ENCODE data around the gene CDH4. TPM values are rescaled to one million over a fixed set of nuclear protein-coding genes. Genes with fewer than 3 reads are reported as not detected.
"Not testable (repeated sequence)": the region's sequence is repeated elsewhere in the genome, so short reads cannot be mapped to it uniquely, and the experiment has no call there.

CDH4 gene
- total RNA-seq, 2 donors from 2014 or later = 0.29 to 0.45 TPM

DNA sequence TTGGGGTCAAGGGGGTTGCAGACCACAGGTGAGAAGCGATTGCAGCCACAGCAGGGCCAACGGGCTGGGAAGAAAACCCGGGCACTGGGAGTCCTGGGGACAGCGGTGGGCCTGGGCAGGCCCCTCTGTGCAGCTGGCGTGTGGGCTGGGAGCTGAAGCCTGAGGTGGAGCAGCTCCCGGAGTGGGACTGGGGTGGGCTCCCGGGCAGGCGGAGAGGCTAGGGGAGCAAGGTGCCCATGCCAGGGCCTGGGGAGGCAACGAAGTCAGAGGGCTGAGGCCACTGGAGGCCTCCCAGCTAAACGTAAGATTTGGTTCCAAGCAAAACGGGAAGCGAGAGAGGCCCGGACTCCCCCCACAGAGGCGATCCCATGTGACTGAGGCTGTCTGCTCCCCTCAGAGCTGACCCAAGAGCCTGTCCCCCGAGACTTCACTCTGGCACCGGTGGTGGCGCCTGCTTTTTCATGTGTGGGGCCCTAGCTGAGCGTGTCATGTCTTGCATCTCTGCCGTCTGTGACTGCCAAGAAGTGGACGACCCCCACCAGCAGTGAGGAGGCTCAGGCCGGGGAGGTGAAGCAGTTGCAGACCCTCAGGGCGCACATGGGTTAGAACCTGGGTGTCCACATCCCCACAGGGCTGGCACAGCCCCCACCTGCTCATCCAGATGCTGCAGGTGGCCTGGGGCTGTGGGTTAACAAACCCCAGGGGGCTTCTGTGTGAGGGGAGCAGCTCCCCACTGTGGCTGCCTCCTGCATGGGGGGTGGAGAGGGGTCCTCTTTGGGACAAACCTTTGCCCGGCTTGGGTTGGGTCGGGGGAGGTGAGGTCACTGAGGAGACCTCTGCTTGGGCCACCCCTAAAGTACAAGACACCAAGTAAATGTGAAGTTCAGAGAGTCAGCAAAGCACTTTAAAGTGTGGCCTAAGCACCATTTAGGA lies 601.3 kb downstream of the CDH4 start:
- no peaks in the 10 kb centered on the region for H3K9me3 Mint-ChIP-seq
- H3K4me1 Mint-ChIP-seq = no peaks in the 10 kb centered on the region
- no peak for ATAC-seq (replicated peaks)
- H3K4me3 Mint-ChIP-seq = no peak overlapping the region
- peaks cover 3% of the 10 kb centered on the region for H3K27me3 Mint-ChIP-seq
- H3K27ac Mint-ChIP-seq = no peak overlapping the region
- no peaks in the 10 kb centered on the region for H3K36me3 Mint-ChIP-seq (ENCODE audit: low read depth)

DNA sequence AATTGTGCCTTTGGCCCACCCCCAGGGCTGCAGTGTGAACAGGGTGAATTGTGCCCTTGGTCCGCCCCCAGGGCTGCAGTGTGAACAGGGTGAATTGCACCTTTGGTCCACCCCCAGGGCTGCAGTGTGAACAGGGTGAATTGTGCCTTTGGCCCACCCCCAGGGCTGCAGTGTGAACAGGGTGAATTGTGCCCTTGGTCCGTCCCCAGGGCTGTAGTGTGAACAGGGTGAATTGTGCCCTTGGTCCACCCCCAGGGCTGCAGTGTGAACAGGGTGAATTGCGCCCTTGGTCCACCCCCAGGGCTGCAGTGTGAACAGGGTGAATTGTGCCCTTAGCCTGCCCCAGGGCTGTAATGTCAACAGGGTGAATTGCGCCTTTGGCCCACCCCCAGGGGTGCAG lies 602.5 kb downstream of the CDH4 start:
- not testable (repeated sequence) for ATAC-seq (replicated peaks); H3K4me3 Mint-ChIP-seq; H3K36me3 Mint-ChIP-seq (ENCODE audit: low read depth); H3K4me1 Mint-ChIP-seq; H3K9me3 Mint-ChIP-seq; H3K27me3 Mint-ChIP-seq; H3K27ac Mint-ChIP-seq

DNA sequence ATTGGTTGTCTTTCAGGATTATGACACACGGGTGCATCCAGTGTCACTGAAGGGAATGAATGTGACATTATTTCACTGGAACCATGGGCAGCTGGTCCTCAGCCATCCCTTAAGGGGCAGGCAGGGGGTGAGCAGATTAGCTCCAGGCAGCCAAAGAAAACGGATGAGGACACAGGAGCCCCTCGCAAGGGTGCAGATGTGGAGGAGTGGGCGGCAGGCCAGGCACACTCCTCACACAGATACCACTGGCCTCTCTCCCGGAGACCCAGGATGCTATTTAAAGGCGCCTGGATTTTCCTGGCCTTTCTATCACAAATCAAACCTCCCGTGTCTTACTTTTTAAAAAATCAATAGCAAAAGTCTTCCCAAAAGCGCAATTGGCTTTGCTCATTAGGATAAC lies 603.2 kb downstream of the CDH4 start:
- no peaks in the 10 kb centered on the region for H3K9me3 Mint-ChIP-seq
- no peaks in the 10 kb centered on the region for H3K27me3 Mint-ChIP-seq
- H3K36me3 Mint-ChIP-seq (ENCODE audit: low read depth) = no peaks in the 10 kb centered on the region
- no peak for ATAC-seq (replicated peaks)
- no peak overlapping the region for H3K27ac Mint-ChIP-seq
- no peak overlapping the region for H3K4me3 Mint-ChIP-seq
- H3K4me1 Mint-ChIP-seq = no peaks in the 10 kb centered on the region

DNA sequence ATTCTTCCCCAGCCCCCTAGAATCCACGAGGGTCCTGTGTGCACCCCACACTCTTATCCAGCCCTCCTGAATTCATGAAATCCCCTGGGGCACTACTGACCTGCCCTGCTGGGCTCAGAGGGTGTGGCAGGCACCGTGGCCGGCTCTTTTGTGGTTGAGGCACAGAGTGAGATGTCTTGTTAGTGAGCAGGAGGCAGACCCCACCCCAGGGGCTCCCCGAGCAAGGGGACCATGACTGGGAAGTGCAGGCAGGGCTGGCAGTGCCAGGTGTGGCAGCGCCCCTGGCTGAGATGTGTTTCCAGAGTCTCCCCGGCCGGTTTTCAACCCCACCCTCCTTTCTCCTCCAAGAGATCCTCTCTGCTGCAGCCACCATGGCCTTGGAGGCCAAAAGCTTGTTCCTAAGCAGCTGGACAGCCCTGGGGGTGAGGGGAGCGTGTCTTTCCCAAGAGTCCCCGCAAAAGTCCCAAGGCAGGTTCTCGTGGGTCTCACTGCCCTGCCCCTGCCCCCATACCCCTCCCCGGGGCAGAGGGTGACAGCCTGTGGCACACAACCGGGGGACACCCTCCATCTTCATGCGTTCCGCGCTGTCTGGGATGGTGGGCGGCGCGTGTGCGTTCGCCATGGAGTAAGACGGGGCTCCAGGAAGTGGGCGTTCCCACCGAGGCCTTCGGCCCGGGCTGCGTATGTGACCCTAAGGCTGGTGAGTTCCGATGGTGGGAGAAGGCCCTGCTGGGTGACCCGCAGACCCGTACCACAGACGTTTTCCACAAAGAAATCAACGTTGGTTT lies 604.8 kb downstream of the CDH4 start:
- no peaks in the 10 kb centered on the region for H3K4me1 Mint-ChIP-seq
- H3K36me3 Mint-ChIP-seq (ENCODE audit: low read depth) = no peaks in the 10 kb centered on the region
- H3K4me3 Mint-ChIP-seq = no peak overlapping the region
- no peaks in the 10 kb centered on the region for H3K9me3 Mint-ChIP-seq
- no peak for ATAC-seq (replicated peaks)
- no peaks in the 10 kb centered on the region for H3K27me3 Mint-ChIP-seq
- H3K27ac Mint-ChIP-seq = no peak overlapping the region

DNA sequence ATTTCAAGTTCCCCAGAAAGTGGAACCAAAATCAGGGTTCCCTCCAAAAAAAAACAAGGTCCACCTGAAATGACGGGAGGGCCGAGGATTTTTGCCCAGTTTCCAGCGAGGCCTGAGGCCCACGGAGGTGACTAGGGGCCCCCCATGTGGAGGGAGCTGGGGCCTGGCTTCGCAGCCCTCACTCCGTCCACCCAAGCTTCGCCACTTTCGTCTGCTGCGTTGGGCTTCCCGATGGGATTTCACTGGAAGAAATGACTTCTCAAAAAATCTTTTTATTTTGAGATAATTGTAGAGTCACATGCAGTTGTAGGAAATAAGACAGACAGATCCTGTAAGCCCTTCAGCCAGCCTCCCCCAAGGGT lies 605.3 kb downstream of the CDH4 start:
- H3K4me1 Mint-ChIP-seq = no peaks in the 10 kb centered on the region
- no peaks in the 10 kb centered on the region for H3K27me3 Mint-ChIP-seq
- ATAC-seq (replicated peaks) = no peak
- no peak overlapping the region for H3K4me3 Mint-ChIP-seq
- no peaks in the 10 kb centered on the region for H3K36me3 Mint-ChIP-seq (ENCODE audit: low read depth)
- H3K27ac Mint-ChIP-seq = no peak overlapping the region
- no peaks in the 10 kb centered on the region for H3K9me3 Mint-ChIP-seq

DNA sequence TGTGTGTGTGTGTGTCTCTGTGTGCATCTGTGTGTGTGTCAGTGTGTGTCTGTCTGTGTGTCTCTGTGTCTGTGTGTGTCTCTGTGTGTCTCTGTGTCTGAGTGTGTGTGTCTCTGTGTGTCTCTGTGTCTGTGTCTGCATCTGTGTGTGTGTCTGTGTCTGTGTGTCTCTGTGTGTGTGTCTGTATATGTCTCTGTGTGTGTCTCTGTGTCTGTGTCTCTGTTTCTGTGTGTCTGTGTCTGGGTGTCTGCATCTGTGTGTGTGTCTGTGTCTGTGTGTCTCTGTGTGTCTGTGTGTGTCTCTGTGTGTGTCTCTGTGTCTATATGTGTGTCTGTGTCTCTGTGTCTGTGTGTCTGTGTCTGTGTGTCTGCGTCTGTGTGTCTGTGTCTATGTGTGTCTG lies 605.8 kb downstream of the CDH4 start:
- H3K36me3 Mint-ChIP-seq (ENCODE audit: low read depth) = no peaks in the 10 kb centered on the region
- no peaks in the 10 kb centered on the region for H3K27me3 Mint-ChIP-seq
- H3K4me1 Mint-ChIP-seq = no peaks in the 10 kb centered on the region
- ATAC-seq (replicated peaks) = no peak
- H3K4me3 Mint-ChIP-seq = no peak overlapping the region
- no peak overlapping the region for H3K27ac Mint-ChIP-seq
- H3K9me3 Mint-ChIP-seq = no peaks in the 10 kb centered on the region

DNA sequence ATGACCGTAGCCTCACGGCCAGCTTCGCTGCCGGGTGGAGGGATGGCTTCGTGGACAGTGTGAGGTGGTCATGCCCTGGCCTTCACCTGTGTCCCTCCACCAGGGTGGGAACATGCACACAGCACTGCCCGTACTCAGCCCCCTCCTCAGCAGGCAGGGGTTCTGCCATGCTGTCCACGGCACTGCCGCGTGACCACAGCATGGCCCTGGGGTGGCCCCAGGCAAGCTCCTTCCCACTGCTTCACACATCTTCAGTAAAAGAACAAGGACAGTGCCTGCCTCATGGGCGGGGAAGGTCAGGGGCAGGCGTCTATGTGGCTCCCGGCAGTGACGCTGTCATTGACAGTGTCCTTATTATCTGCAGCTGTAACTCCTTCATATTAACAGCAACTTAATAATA lies 607.7 kb downstream of the CDH4 start:
- Mint-ChIP-seq H3K27ac (no peak overlapping the region), H3K4me1 (no peaks in the 10 kb centered on the region), H3K27me3 (no peaks in the 10 kb centered on the region), H3K36me3 (ENCODE audit: low read depth) (no peaks in the 10 kb centered on the region), H3K9me3 (no peaks in the 10 kb centered on the region), H3K4me3 (no peak overlapping the region)
- no peak for ATAC-seq (replicated peaks)

DNA sequence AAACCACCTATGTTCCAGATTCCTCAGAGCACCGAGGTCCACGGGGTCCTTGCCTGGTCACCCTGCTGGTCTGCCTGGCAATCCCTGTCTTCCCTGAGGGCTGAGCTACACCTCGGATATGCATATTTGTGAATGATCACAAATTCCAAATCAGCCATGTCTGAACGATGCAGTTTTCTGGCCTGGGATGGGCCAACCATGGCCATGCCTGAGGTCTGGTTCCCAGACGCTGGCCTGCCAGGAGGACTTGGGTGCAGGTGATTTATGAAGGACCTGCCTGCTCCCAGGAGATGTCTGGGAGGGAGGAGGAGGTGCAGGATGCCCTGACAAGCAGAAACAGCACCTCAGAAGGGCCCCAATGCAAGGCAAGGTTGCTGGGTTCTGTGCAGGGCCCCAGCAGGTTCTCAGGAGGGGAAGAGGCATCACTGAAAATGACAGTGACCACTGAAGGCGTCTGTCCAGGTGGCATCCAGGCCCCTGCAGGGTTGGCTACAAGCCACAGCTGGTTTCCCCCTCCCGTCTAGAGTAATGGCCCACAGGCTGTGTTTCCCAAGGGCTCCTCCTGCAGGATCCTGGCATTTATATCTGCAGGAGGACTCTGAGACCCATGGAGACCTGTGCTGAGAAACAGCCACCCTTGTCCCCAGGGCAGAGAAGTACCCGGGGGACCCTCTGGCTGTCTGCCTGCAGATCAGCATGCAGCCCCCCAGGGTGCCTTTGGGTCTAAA lies 608.4 kb downstream of the CDH4 start:
- ATAC-seq (replicated peaks) = no peak
- Mint-ChIP-seq H3K36me3 (ENCODE audit: low read depth) (no peaks in the 10 kb centered on the region), H3K27me3 (no peaks in the 10 kb centered on the region), H3K27ac (no peak overlapping the region), H3K9me3 (peaks cover 4% of the 10 kb centered on the region), H3K4me1 (no peaks in the 10 kb centered on the region), H3K4me3 (no peak overlapping the region)

DNA sequence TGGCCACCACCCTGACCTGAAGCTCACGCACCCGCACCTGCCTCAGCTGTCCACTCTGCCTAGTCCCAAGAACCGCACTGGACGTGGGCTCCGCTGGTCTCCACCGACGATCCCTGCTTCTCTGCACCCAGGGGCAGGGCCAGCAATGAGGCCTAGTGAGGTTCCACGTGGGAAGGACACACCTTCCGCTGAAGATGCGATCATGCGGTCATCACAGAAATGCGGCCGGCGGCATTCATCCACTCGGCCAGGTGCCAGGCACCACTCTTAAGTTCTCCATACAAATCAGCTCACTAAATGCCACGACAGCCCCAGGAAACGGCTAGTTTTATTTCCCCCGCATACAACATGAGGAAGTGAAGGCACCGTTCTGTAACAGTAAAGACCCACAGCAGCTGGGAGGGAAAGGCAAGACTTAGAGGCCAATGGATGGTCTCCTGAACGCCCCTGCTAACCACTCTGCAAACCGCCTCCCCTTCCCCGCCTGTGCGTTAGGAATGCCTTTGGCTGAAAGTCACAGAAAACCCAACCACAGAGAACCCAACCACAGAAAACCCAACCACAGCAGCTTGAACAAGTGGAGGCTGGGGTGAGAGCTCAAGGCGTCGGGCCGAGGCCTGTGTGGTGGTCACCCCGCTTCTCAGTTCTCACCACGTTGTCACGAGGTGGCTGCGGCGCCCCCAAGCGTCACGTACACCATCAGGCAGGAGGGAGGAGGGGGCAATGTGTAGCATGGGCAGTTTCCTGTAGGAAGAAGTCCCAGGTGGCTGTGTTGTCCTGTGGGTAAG lies 609.2 kb downstream of the CDH4 start:
- H3K4me3 Mint-ChIP-seq = no peak overlapping the region
- ATAC-seq (replicated peaks) = no peak
- peaks cover 8% of the 10 kb centered on the region for H3K9me3 Mint-ChIP-seq
- no peaks in the 10 kb centered on the region for H3K27me3 Mint-ChIP-seq
- H3K4me1 Mint-ChIP-seq = no peaks in the 10 kb centered on the region
- H3K27ac Mint-ChIP-seq = no peak overlapping the region
- H3K36me3 Mint-ChIP-seq (ENCODE audit: low read depth) = no peaks in the 10 kb centered on the region

DNA sequence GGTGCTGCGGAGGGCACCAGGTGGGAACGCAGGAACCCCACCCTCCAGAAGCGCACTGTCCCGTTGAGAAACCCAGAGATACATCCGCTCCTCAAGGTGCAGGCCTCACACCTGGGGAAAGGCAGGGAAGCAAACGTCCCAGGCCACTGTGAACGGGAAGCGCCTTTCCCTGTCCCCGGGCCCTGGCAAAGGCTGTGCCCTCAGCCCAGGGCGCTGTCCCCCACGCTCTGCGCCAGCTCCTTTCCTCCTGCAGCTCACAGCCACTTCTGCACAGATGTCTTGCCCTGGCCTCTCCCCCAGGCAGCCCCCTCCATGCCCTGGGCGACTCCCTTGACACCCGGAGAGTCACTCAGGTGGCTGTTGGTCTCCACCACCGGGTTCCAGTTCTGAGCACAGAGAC lies 609.8 kb downstream of the CDH4 start:
- Mint-ChIP-seq H3K27ac (no peak overlapping the region), H3K27me3 (no peaks in the 10 kb centered on the region), H3K4me3 (no peak overlapping the region), H3K36me3 (ENCODE audit: low read depth) (no peaks in the 10 kb centered on the region), H3K9me3 (peaks cover 8% of the 10 kb centered on the region), H3K4me1 (no peaks in the 10 kb centered on the region)
- ATAC-seq (replicated peaks) = no peak

DNA sequence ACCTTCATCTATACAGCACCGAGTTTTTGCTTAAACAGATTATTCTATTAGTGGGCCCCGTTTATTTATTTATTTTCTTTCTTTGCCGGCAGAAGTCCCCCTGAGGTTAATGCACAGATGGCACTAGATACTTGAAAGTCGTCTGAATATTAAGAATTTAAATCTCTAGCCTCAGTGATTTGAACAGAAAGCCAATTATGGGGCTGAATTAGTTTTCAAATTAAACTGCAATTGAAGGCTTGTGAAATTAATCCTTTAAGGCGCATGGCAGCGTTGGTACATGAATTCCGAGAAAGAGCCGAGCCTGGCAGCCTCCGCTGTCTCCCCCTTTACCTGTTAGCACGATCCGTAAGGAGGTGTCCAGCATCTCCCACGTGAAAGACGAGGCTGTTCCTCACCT lies 610.8 kb downstream of the CDH4 start:
- no peak for ATAC-seq (replicated peaks)
- Mint-ChIP-seq H3K27ac (no peak overlapping the region), H3K36me3 (ENCODE audit: low read depth) (no peaks in the 10 kb centered on the region), H3K27me3 (no peaks in the 10 kb centered on the region), H3K4me1 (no peaks in the 10 kb centered on the region), H3K9me3 (peaks cover 8% of the 10 kb centered on the region), H3K4me3 (no peak overlapping the region)

DNA sequence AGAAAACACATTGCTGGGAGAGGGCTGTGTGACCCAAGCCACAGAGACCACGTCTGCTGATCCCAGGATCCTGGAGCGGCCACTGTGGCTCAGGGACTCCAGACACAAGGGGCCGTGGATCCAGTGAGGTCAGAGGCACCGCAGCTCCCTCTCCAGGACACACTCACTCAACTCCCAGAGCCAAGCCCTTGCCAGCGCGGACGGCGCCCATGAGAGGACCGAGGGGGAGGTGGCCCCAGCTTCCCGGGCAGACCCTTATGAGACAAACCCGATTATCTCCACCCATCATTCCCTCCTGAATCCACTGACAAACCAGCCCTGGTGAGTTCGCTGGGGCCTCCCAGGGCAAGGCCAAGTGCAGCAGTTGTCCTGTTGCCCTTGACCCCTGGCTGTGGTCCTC lies 612.4 kb downstream of the CDH4 start:
- no peak for ATAC-seq (replicated peaks)
- Mint-ChIP-seq H3K27me3 (no peaks in the 10 kb centered on the region), H3K9me3 (peaks cover 8% of the 10 kb centered on the region), H3K4me3 (no peak overlapping the region), H3K36me3 (ENCODE audit: low read depth) (no peaks in the 10 kb centered on the region), H3K4me1 (no peaks in the 10 kb centered on the region), H3K27ac (no peak overlapping the region)

DNA sequence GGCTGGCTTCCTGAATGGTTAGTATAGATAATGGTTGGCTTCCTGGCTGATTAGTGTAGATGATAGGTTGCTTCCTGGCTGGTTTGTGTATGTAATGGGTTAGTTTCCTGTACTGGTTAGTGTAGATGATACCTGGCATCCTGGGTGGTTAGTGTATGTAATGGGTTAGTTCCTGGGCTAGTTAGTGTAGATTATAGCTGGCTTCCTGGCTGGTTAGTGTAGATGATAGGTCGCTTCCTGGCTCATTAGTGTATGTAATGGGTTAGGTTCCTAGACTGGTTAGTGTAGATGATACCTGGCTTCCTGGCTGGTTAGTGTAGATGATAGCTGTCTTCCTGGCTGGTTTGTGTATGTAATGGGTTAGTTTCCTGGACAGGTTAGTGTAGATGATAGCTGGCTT lies 613.3 kb downstream of the CDH4 start:
- no peak for ATAC-seq (replicated peaks)
- Mint-ChIP-seq H3K36me3 (ENCODE audit: low read depth) (no peaks in the 10 kb centered on the region), H3K27ac (no peak overlapping the region), H3K4me1 (no peaks in the 10 kb centered on the region), H3K4me3 (no peak overlapping the region), H3K9me3 (peaks cover 8% of the 10 kb centered on the region), H3K27me3 (no peaks in the 10 kb centered on the region)

DNA sequence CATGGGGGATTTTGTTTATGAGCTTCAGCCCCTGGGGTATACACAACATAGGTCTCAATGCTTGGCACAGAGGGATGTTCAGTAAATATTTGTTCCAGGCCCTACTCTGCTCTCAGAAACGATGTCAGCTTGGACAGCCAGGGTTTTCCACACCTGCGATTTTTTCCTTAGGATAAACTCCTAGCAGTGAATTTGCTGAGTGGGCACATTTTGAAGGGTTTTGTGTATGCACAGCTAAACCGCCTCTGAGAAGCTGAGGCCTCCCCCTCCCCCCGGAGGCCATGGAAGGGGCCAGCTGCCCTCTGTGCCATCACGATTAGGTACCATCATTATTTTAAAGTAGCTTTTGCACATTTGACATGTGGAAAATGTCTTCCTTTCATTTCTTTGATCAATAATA lies 614.1 kb downstream of the CDH4 start:
- no peaks in the 10 kb centered on the region for H3K36me3 Mint-ChIP-seq (ENCODE audit: low read depth)
- ATAC-seq (replicated peaks) = no peak
- no peaks in the 10 kb centered on the region for H3K4me1 Mint-ChIP-seq
- H3K4me3 Mint-ChIP-seq = no peak overlapping the region
- peaks cover 8% of the 10 kb centered on the region for H3K9me3 Mint-ChIP-seq
- H3K27me3 Mint-ChIP-seq = no peaks in the 10 kb centered on the region
- no peak overlapping the region for H3K27ac Mint-ChIP-seq
